AG20443 (cell line): ENCODE measurements around the gene FGD6.
A peak's percentile ranks its signal among the peaks of the same experiment; 100 is the strongest.
"Not testable (repeated sequence)": the region's sequence is repeated elsewhere in the genome, so short reads cannot be mapped to it uniquely, and the experiment has no call there.

Source experiments
- DNase-seq: peaks from one replicate; pipeline ENCODE4 v3.0.0; 2012; ENCODE audit warnings: low spot score, mixed read lengths

Gene FGD6

DNA sequence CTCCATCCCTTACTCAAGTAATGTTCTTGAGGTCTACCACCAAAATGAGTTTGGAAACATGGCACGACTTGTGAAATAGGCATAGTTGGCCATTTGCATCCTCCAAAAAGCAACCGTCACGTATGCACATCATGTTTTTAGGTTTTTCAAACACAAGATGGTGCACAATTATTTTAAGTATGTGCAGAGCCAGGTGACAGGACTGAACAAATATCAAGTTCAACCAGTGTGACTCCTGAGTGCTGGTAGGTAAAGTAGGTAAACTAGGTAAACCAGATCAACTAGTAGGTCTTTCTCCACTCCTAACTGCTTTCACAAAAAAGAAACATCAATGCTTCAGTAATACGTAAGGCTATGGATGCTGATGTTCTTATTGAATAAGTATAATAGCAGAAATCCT, 39.1 kb downstream of the FGD6 start:
- DNase-seq = no peak

DNA sequence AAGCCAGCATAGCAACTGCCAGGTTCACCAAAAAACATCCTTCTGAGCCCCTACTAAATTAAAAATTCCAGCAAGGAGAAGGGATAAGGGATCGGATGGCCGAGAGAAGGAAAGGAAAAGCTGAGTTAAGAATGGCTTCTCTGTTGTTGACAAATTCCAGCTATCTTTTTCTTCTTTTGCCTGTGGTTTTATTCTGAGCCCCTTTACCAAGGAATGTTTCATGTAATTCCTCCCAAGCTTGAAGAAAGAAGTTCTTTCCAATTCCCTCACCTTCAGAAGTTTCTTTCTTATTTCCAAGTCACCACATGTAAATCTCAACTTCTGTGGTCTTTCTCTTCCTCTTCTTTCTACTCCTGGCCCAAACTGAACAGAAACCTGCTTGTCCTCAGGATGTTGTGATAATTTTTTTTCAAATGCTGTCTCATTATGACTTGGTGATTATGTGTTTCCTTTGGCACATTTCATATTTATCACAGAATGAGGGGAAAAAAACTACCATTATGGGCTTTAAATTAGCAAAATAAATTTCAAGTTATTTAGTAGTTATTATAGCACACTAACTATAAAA, 40.0 kb downstream of the FGD6 start:
- no peak for DNase-seq

DNA sequence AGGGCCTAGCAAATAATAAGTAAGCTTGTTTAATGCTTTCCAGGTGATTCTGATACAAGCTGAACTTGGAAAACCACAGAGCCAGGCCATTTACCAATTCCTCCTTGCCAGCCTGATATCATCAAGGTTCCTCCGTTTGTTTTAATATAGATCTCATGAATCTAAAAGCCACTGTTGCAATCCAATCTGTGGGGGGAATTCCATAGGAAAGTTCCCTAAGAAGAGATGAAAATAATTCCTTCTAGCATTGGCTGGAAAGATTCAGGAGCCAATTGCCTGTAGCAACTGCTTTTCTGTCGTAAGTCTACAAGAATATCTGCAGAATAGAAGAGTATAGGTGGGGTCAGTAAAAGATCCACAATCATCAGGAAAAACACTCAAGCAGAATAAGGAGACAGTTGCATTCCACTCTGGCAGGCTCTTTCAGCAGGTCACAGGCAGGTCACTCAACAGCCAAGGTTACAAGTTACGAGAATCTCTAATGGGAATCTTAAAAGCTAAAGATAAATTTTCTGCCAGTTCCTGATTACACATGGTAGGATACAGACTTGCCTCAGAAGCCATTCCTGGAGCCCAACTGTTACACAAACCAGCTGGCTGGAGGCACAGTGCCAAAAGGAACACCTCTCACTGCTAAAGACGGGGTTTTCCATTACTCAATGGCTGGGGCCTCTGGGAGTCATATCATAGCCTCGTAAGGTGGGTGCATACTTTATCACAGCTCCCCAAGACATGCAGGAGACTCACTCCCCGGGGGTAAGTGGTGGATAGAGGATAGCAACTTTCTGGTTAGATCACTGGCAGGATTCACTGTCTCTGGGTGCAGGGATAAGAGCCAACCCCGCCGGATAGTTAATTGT, 43.6 kb downstream of the FGD6 start:
- peak; percentile 39 for DNase-seq

DNA sequence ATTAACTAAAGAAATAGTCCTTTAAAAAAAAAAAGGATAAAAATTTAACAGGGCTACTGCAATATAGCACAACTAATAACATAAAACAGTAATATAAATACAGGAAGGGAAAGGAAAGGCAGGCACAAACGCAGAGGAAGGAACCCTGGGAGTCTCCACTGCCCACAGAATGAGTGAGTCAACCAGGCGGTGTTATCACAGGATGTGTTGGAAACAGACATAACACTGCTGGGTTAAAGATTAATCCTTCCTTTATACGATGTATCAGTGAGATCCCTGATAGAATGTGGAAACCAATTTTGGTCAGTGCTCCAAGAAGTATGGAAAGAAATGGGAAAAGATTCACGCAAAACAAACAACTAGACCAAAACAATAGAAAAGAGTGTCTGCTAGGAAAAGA, 47.9 kb downstream of the FGD6 start:
- peak; percentile 55 for DNase-seq

DNA sequence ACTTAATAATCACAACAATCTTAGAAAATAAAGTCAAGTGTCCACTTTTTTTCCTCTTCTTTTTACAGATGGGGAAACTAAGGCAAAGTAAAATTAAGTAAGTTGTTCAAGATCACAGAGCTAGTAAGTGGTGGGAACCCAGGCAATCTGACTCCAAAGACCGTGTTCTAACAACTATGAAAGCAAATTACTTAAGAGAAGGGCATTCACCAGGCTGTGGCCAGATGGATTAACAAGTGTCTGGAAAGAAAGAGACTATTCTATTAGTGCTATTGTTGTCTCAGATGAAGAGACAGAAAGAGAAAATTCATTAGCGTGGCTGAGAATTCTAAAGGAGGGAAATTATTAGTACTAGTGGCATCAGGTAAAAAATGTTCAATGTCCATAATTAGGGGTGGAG, 48.5 kb downstream of the FGD6 start:
- DNase-seq = no peak

DNA sequence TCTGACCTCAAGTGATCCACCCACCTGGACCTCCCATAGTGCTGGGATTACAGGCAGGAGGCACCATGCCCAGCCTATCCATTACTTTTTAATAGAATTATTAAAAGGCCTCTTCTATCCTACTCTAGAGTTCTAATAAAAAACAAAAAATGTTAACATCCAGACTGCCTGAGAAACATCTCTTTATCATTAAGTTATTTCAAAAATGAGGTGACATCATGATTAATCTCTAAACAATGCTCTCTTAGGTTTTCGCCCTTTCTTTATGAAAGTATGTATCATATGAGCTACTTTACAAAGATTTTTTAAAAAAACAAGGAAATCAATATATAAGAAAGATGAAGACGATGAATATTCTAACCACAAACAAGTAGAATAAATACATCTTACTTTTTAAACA, 52.6 kb downstream of the FGD6 start:
- DNase-seq = no peak

DNA sequence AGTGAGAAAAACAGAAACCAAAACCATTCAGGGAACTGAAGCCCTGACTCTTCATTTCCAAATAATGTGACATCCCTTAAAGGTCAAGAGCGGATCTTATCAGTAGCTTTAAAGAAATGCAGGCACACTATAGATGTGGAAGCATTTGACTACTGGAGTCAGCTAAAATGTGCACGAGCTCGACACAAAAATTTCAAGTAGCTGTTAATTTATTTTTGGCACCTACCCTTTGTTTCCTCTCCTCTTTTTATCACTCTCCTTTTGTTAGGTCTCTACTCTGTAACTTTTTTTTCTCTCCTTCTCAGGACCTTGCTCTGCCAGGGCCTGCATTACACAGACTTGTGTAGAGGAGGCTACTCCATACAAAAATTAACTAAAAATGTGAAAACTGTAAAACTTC, 58.3 kb downstream of the FGD6 start:
- DNase-seq = no peak

DNA sequence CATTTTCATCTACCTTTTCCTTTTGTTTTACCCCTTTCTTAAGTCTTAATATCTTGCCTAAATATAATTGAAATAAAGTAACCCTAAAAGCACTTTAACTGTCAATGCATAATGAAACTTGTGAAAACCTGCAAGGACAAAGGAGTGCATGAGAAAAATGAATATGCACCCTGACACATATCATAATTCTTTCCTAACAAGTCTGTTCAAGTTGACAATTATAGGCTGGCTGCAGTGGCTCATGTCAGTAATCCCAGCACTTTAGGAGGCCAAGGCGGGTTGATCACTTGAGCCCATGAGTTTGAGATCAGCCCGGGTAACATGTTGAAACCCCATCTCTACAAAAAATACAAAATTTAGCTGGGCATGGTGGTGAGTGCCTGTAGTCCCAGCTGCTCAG, 65.4 kb downstream of the FGD6 start:
- no peak for DNase-seq

DNA sequence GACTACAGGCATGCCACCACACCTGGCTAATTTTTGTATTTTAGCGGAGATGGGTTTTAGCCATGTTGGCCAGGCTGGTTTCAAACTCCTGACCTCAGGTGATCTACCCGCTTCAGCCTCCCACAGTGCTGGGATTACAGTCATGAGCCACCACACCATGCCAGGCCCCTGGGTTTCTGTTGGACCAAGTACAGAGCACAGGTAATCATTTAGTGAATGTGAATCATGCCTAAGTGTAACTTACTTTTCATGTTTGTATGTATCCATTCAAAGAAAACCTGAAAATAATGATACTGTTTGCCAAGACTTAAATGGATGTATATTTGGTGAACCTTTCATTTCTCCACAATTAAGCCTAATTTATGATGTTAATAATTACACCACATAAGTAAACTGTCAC, 65.9 kb downstream of the FGD6 start:
- no peak for DNase-seq

DNA sequence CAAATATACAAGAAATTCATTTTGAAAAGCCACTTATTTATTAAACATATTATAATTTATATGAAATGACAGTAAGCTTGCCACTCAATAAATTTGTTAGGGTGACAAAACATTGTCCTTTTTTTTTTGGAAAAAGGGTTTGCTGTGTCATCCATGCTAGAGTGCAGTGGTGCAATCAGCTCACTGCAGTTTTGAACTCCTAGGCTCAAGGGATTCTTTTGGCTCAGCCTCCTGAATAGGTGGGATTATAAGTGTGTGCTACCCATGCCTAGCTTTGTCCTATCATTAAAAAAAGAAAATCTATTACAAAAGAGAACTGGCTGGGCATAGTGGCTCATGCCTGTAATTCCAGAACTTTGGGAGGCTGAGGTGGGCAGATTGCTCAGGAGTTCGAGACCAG, 66.8 kb downstream of the FGD6 start:
- DNase-seq = no peak

DNA sequence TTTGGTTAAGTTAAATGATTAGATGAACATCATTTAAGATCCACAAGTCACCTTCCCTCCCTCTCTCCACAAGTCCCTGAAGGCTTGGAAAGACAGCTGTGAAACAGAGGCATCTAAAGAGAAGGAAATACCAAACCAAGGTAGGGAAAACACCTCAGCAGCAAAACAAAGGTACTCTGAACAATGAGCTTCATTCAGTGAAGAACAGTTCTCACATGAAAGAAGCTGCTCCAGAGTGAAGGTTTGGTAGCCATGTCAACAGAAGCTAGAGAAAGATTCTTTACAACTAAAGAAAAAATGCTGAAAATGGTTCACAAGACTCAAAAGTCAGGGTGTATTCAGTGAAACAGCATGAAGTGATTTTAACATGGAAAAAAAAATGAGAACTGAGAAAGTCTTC, 69.4 kb downstream of the FGD6 start:
- no peak for DNase-seq

DNA sequence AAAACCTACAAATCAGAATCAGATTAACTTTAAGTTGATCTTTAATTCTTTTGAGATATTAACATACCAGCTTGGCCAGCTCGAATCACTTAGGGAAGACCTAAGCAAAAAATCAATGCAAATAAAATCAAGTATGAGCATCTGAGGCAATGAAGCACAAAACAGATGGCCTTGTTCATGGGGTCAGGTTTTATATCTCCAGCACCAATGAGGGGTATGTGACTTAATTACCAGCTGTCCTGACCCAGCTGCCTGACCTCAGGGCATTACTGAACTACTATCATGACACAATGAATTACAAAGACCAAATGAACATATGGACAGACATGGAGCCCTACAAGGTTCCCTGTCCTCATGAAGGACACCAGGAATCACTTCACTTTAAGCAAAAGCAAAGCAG, 70.5 kb downstream of the FGD6 start:
- no peak for DNase-seq

DNA sequence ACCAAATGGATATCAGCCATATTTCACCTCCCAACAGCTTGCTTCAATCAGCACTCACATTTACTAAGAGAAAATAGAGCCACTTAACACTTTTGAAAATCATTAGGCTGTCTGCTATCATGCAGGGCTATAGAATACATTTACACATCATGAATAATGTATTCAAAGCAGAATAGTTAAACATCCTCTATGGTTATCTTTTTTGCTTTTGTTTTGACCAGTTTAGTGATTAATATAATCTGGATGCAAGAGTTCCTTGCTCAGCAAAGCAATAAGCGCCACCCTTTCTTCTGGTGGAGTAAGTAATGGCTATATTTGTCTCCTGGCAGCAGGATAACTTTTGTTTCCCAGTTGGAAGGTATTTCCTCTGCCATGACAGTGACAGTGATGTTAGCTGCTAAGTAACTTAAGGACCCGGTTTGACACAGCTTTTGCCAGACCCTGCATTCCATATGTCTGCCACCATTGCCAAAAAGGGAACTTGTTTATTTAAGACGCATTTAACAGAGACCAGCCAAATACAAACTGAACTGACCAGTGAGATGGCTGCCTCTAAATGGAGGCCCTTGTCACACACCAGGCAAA, 73.6 kb downstream of the FGD6 start:
- DNase-seq = peak; percentile 44

DNA sequence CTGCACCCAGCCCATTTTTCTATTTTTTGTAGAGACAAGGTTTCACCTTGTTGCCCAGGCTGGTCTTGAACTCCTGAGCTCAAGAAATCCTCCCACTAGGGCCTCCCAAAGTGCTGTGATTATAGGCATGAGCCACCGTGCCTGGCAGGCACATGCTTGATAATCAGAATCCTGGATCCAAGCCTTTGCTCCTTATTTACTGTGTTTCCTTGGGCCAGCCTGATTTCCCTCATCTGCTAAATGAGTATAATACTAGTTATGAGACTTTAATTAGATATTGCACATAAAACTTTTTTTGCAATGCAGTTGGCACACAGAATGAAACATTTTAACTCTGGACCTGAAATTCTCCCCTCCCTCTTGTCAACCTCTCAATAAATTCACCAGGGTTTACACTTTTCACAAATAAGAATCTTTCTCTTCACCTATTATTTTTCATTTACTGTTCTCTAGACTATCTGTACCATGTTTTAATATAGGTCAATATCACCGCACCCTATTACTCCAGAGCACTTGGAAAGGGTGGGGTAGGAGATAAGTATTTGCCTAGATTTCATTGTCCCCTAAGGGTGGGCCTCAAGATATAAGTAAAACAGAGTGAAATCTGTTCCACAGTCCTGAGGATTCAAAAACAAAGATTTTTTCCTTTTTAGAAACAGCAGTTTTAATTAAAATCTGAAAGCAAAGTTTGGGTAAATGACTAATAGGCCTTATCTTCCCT, 74.7 kb downstream of the FGD6 start:
- no peak for DNase-seq

DNA sequence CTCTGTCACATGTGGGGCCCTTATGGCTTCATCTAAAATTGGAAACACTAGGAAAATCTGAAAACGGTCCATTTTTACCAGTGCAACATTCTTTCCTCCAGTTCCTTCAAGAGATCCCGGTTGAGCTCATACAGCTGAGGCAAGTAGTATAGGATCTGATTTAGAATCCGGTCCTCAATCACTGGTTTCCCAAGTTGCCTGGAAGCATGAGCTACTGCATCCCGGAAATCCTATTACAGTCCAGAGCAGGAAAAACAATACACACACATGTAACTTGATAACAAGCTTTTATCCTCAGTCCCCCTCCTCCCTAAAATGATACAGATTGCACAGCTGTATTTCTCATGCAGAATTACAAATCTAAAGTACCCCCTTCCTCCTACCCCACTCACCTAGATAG, 76.0 kb downstream of the FGD6 start:
- no peak for DNase-seq

DNA sequence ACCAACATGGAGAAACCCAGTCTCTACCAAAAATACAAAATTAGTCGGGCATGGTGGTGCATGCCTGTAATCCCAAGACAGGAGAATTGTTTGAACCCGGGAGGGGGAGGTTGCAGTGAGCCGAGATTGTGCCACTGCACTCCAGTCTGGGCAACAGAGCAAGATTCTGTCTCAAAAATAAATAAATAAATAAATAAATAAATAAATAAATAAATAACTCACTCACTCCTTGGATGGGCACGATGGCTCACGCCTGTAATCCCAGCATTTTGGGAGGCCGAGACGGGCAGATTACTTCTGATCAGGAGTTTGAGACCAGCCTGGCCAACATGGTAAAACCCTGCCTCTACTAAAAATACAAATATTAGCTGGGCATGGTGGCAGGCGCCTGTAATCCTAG, 79.2 kb downstream of the FGD6 start:
- not testable (repeated sequence) for DNase-seq

DNA sequence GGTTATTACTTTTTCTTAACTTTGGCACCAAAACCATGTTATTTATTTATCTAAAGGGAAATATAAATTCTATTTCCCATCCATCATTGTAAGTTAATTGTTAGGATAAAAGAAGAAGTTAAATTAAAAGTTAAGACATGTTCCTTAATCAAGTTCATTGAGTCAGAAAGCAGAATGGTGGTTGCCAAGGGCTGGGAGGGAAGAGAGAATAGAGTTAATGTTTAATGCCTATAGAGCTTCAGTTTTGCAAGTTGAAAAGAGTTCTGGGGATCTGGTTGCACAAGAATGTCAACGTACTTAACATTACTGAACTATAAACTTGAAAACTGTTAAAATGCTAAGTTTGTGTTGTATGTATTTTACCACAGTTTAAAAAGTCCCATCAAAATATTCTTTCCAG, 80.7 kb downstream of the FGD6 start:
- no peak for DNase-seq

DNA sequence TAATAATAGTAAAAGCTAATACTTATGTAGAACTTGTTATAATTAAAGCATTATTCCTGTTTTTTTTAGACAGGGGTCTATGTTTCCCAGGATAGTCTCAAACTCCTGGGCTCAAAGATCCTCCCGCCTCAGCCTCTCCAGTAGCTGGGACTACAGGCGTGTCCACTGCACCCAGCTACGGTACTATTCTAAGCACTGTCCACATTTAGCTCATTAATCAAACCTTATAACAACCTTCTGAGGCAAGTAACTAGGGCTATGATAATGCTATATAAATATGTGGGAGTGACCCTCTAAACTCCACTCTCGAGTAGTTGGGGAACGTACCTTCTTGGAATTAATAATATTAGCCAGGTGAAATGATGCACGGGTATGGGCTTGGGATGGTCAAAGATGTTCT, 83.2 kb downstream of the FGD6 start:
- DNase-seq = no peak

DNA sequence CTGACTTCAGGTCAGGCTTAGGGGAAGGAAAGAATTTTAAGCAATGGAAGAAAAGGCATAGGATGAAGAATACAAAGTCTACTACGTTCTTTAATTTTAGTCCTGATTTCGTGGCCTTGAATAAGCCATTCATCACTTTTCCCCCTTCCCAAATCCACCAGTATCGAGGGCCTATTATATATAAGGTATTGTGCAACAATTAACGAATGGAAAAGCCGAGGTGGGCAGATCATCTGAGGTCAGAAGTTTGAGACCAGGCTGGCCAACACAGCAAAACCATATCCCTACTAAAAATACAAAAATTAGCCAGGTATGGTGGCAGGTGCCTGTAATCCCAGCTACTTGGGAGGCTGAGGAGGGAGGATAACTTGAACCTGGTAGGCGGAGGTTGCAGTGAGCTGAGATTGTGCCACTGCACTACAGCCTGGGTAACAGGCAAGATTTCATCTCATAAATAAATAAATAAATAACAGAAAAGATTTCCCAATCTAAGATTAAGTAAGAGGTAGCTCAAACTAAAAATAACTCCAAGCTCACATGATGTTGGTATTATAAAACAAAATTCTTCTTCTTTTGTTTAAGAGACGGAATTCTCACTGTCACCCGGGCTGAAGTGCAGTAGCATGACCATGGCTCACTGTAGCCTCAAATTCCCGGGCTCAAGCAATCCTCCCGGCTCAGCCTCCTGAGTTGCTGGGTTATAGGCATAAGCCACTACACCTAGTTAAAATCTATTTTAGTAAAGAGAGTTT, 85.5 kb downstream of the FGD6 start:
- peak; percentile 20 for DNase-seq

DNA sequence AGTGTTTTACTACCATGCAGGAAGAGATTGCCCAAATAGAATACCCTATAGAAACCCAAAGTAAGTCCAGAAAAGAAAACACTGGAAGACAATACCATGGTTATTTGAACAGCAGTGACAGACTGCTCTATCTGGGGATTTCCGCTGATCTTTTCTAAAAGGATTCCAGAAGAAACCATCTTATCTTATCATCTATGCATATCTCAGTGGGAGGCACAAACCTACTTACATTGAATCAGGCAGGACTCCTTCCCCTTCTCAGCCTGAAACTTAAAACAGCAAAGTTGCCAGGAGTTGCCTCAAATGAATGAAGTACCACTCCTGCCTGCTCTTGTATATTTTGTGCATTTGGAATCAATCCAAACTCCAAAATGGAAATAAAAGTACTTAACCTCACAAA, 87.2 kb downstream of the FGD6 start:
- no peak for DNase-seq

DNA sequence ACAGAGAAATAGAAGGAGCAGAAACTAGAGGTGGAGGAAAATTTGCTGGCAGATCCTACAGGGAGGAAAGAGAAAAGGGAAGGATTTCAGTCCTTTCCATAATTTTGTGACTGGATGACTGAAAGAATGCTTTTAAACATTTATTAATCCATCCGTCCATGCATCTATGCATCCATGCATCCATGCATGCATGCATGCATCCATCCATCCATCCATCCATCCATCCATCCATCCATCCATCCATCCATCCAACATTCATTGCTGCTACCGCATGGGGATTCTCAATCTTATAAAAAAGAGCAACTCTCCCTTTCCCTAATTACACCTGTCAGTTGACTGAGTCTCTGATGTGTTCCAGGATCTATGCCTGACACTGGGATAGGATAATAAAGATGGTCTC, 88.2 kb downstream of the FGD6 start:
- DNase-seq = no peak

DNA sequence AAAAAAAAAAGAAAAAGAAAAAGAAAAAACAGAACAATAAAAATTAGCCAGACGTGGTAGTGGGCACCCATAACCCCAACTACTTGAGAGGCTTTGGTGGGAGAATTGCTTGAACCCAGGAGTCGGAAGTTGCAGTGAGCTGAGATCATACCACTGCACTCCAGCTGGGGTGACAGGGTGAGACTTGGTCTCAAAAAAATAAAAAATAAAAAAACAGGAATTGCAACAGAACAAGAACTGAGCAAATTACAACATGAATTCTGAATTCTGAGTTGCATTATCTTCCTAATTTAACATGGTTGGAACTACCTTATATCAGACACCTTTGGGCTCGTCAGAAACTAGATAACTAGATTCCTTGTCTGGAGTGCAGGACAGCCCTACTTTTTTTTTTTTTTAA, 90.5 kb downstream of the FGD6 start:
- DNase-seq = no peak
